ENCODE measurements around the gene TEX48. TPM values are rescaled to one million over a fixed set of nuclear protein-coding genes. Genes with fewer than 3 reads are reported as not detected.
A peak's percentile ranks its signal among the peaks of the same experiment; 100 is the strongest.

TEX48 gene
- total and polyA plus RNA-seq, 10 of the 15 experiments (the other 5 are each of a cell fraction or from before 2014, with no cell fraction given): not detected

DNA sequence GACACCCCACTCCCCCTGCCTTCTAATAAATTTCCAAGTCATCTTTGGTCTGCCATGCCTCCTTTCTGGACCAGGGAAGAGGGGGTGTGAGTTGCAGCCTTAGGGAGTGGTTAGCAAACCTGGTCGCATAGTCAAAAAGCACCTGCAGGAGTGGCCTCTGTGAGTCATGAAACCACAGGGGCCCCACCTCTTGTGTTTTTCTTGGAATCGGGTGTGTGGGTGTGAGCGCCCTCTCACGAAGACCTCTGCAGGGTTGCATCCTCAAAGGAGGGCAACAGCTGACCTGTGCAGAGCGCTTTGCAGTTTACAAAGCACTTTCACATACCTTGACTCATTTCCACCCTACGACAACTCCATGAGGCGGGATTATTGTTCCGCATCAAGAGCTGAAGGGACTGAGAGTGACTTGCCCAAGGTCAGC, 36.8 kb upstream of the TEX48 start (continued):
- TF ChIP-seq, protein P1, sequence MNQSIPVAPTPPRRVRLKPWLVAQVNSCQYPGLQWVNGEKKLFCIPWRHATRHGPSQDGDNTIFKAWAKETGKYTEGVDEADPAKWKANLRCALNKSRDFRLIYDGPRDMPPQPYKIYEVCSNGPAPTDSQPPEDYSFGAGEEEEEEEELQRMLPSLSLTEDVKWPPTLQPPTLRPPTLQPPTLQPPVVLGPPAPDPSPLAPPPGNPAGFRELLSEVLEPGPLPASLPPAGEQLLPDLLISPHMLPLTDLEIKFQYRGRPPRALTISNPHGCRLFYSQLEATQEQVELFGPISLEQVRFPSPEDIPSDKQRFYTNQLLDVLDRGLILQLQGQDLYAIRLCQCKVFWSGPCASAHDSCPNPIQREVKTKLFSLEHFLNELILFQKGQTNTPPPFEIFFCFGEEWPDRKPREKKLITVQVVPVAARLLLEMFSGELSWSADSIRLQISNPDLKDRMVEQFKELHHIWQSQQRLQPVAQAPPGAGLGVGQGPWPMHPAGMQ (IDR thresholded peaks at IDR 0.05; ENCODE audit: borderline replicate concordance): no peak
- TF ChIP-seq NFYB (IDR thresholded peaks at IDR 0.05; ENCODE audit: insufficient read depth, low read depth, low read length): no peak
- TF ChIP-seq MTA3 (IDR thresholded peaks at IDR 0.05; ENCODE audit: borderline replicate concordance, low read length): no peak
- TF ChIP-seq CBFB (IDR thresholded peaks at IDR 0.05; ENCODE audit: low read depth): peak; percentile 87; the same call in 1 of the 2 replicates
- 0 out of 3 replicates have a peak, but pooled peaks have one; percentile 19 for TF ChIP-seq POU2F2 (IDR thresholded peaks at IDR 0.05; ENCODE audit: borderline replicate concordance, low read depth, low read length)
- peak; percentile 65; the same call in 1 of the 2 replicates for TF ChIP-seq CREM (IDR thresholded peaks at IDR 0.05; ENCODE audit: low read depth)
- 0 out of 2 replicates have a peak, but pooled peaks have one; percentile 46 for TF ChIP-seq MEF2A (IDR thresholded peaks at IDR 0.05; ENCODE audit: insufficient read depth, low read depth, low read length)
- no peak for TF ChIP-seq TAF1 (IDR thresholded peaks at IDR 0.05; ENCODE audit: borderline replicate concordance, low read depth, low read length)
- TF ChIP-seq, protein P2, sequence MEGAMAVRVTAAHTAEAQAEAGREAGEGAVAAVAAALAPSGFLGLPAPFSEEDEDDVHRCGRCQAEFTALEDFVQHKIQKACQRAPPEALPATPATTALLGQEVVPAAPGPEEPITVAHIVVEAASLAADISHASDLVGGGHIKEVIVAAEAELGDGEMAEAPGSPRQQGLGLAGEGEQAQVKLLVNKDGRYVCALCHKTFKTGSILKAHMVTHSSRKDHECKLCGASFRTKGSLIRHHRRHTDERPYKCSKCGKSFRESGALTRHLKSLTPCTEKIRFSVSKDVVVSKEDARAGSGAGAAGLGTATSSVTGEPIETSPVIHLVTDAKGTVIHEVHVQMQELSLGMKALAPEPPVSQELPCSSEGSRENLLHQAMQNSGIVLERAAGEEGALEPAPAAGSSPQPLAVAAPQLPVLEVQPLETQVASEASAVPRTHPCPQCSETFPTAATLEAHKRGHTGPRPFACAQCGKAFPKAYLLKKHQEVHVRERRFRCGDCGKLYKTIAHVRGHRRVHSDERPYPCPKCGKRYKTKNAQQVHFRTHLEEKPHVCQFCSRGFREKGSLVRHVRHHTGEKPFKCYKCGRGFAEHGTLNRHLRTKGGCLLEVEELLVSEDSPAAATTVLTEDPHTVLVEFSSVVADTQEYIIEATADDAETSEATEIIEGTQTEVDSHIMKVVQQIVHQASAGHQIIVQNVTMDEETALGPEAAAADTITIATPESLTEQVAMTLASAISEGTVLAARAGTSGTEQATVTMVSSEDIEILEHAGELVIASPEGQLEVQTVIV (IDR thresholded peaks at IDR 0.05; ENCODE audit: borderline replicate concordance, partially characterized antibody): no peak
- TF ChIP-seq, protein P3, sequence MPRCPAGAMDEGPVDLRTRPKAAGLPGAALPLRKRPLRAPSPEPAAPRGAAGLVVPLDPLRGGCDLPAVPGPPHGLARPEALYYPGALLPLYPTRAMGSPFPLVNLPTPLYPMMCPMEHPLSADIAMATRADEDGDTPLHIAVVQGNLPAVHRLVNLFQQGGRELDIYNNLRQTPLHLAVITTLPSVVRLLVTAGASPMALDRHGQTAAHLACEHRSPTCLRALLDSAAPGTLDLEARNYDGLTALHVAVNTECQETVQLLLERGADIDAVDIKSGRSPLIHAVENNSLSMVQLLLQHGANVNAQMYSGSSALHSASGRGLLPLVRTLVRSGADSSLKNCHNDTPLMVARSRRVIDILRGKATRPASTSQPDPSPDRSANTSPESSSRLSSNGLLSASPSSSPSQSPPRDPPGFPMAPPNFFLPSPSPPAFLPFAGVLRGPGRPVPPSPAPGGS (IDR thresholded peaks at IDR 0.05; ENCODE audit: borderline replicate concordance, insufficient read depth, low read depth, low read length, poor library complexity, severe bottlenecking): no peak
- TF ChIP-seq, protein P4, sequence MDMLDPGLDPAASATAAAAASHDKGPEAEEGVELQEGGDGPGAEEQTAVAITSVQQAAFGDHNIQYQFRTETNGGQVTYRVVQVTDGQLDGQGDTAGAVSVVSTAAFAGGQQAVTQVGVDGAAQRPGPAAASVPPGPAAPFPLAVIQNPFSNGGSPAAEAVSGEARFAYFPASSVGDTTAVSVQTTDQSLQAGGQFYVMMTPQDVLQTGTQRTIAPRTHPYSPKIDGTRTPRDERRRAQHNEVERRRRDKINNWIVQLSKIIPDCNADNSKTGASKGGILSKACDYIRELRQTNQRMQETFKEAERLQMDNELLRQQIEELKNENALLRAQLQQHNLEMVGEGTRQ (IDR thresholded peaks at IDR 0.05; ENCODE audit: borderline replicate concordance, low read depth, low read length): no peak
- TF ChIP-seq FOXK2 (IDR thresholded peaks at IDR 0.05): no peak
- peak; percentile 25 to 55; a peak in 1 of 4 replicates for TF ChIP-seq IKZF2 (IDR thresholded peaks at IDR 0.05)
- TF ChIP-seq NFIC (IDR thresholded peaks at IDR 0.05; ENCODE audit: low read depth, low read length): peak; percentile 78
- TF ChIP-seq, protein P5, sequence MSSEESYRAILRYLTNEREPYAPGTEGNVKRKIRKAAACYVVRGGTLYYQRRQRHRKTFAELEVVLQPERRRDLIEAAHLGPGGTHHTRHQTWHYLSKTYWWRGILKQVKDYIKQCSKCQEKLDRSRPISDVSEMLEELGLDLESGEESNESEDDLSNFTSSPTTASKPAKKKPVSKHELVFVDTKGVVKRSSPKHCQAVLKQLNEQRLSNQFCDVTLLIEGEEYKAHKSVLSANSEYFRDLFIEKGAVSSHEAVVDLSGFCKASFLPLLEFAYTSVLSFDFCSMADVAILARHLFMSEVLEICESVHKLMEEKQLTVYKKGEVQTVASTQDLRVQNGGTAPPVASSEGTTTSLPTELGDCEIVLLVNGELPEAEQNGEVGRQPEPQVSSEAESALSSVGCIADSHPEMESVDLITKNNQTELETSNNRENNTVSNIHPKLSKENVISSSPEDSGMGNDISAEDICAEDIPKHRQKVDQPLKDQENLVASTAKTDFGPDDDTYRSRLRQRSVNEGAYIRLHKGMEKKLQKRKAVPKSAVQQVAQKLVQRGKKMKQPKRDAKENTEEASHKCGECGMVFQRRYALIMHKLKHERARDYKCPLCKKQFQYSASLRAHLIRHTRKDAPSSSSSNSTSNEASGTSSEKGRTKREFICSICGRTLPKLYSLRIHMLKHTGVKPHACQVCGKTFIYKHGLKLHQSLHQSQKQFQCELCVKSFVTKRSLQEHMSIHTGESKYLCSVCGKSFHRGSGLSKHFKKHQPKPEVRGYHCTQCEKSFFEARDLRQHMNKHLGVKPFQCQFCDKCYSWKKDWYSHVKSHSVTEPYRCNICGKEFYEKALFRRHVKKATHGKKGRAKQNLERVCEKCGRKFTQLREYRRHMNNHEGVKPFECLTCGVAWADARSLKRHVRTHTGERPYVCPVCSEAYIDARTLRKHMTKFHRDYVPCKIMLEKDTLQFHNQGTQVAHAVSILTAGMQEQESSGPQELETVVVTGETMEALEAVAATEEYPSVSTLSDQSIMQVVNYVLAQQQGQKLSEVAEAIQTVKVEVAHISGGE (CRISPR knock-in tag; IDR thresholded peaks at IDR 0.05): no peak
- no peak for TF ChIP-seq GATAD2B (conservative IDR thresholded peaks at IDR 0.05; ENCODE audit: low read depth)
- TF ChIP-seq SMAD1 (IDR thresholded peaks at IDR 0.05; ENCODE audit: low read depth, partially characterized antibody): no peak
- peak; percentile 42; the same call in 1 of the 2 replicates for TF ChIP-seq IKZF1 (conservative IDR thresholded peaks at IDR 0.05)
- no peak for TF ChIP-seq SREBF1 (IDR thresholded peaks at IDR 0.05; ENCODE audit: low read length)
- TF ChIP-seq YBX1 (IDR thresholded peaks at IDR 0.05): no peak
